Measurements from ENCODE around the gene PCDH1.

GRCh38 chr5:141877356-141878185, 639 bp downstream of the PCDH1 start:
- TF ChIP-seq POLR2A (IDR thresholded peaks at IDR 0.05) (no peak), CTCF (IDR thresholded peaks at IDR 0.05 in 8 of 11, conservative IDR thresholded peaks at IDR 0.05 in 3 of 11) (no peak)
